B cell (primary cell): Measurements from ENCODE around the gene SCRN2.

Experiments used
- CTCF ChIP-seq: fragments of 200-600 bp; IDR thresholded peaks from one replicate; pipeline ENCODE4 v1.8.0; 2022; ENCODE audit warnings: antibody characterized with exemption, mild to moderate bottlenecking
- EZH2 ChIP-seq: IDR thresholded peaks from 2 replicates; pipeline ENCODE4 v1.6.1; 2012; ENCODE audit warnings: borderline replicate concordance, low read depth, mild to moderate bottlenecking, moderate library complexity, low read length; ENCODE audit not compliant: insufficient read depth, poor library complexity, severe bottlenecking

- TF ChIP-seq CTCF (no peak), EZH2 (no peak)
Observed at GRCh38 chr17:47837401-47838039, 3.6 kb downstream of the SCRN2 start.
